HG03571 (cell line): ENCODE data around the gene SLC48A1.
A peak's percentile ranks its signal among the peaks of the same experiment; 100 is the strongest.

Source experiments
- ATAC-seq: cut with Tn5 transposase; IDR thresholded peaks from one replicate; pipeline ENCODE4 v1.9.1; 2021; ENCODE audit not compliant: unreplicated experiment

The SLC48A1 gene

GRCh38 chr12:47744005-47744651 is 28.9 kb upstream of the SLC48A1 start:
- ATAC-seq, result no peak

GRCh38 chr12:47744778-47745436 is 28.1 kb upstream of the SLC48A1 start:
- no peak for ATAC-seq

GRCh38 chr12:47745485-47746041 is 27.5 kb upstream of the SLC48A1 start:
- no peak for ATAC-seq

- ATAC-seq, result no peak
These were observed 27.0 kb upstream of the SLC48A1 start for GRCh38 chr12:47746073-47746472.

- no peak for ATAC-seq
These were observed 26.5 kb upstream of the SLC48A1 start for GRCh38 chr12:47746523-47746922.

- ATAC-seq, result no peak
These were observed 25.9 kb upstream of the SLC48A1 start for GRCh38 chr12:47747126-47747525.

- no peak for ATAC-seq
These were observed 25.2 kb upstream of the SLC48A1 start for GRCh38 chr12:47747596-47748506.

- ATAC-seq, result no peak
These were observed 24.6 kb upstream of the SLC48A1 start for GRCh38 chr12:47748507-47748828.

- no peak for ATAC-seq
These were observed 24.1 kb upstream of the SLC48A1 start for GRCh38 chr12:47748899-47749298.

- no peak for ATAC-seq
These were observed 22.7 kb upstream of the SLC48A1 start for GRCh38 chr12:47750229-47750798.

GRCh38 chr12:47750916-47751470 is 22.0 kb upstream of the SLC48A1 start:
- ATAC-seq, result no peak

- no peak for ATAC-seq
These were observed 21.5 kb upstream of the SLC48A1 start for GRCh38 chr12:47751561-47751960.

- no peak for ATAC-seq
These were observed 20.9 kb upstream of the SLC48A1 start for GRCh38 chr12:47752121-47752520.

GRCh38 chr12:47752552-47752951 is 20.5 kb upstream of the SLC48A1 start:
- ATAC-seq, result no peak

- no peak for ATAC-seq
These were observed 19.7 kb upstream of the SLC48A1 start for GRCh38 chr12:47753021-47754001.

- ATAC-seq, result no peak
These were observed 18.9 kb upstream of the SLC48A1 start for GRCh38 chr12:47754126-47754525.

GRCh38 chr12:47754881-47755280 is 18.2 kb upstream of the SLC48A1 start:
- peak; percentile 12 for ATAC-seq

GRCh38 chr12:47755655-47756562 is 17.1 kb upstream of the SLC48A1 start:
- peak; percentile 53 for ATAC-seq

GRCh38 chr12:47757364-47757839 is 15.6 kb upstream of the SLC48A1 start:
- no peak for ATAC-seq
